Measurements from ENCODE around the gene RASSF7. TPM values are rescaled to one million over a fixed set of nuclear protein-coding genes. Genes with fewer than 3 reads are reported as not detected.

The RASSF7 gene
- total RNA-seq, 2 experiments from 2014 or later, result 8.3 to 9.9 TPM

DNA sequence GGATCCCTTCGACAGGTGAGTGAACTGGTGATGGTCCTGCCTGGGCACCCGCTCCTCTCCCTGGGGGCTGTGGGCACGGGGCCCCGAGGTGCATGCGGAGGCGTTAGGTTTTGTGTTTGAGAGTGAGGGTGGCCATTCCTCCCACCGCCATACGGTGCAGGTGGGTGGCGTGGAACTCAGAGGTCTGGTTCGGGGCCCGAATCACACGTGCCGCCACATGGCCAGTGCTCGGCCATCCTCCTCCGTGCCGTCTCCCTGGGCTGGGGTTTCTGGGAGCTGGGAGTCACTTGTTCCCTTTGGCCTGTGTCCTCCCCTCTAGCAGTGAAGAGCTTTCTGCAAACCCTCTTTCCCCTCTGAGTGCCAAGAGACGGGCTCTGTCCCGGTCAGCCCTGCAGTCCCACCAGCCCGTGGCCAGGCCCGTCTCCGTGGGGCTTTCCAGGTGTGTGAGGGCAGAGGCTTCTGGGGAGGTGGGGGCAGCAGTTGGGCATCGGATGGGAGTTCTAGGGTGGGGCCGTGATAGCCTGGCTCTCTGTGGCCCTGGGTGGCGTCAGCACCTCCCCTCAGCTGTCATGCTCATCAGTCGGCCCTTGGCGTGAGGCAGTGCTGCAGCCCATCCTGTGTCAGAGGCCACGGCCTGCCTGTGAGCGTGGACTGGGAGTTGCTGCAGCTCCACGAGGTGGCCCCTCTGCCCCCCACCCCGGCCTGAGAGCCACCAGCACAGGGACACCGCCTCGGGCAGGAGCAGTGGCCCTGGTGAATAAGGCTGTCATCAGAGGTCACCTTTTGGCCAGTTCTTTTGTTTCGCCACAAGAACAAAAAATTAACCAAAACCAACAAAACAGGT lies 44.7 kb downstream of the RASSF7 start:
- CTCF ChIA-PET, result interaction anchor here (0.6 kb wide), 1 partner anchor 73 kb away, joined by 3 read pairs; no protein-coding TSS in a partner anchor
- H3K27me3 Mint-ChIP-seq (ENCODE audit: low read depth), result no peaks in the 10 kb centered on the region

DNA sequence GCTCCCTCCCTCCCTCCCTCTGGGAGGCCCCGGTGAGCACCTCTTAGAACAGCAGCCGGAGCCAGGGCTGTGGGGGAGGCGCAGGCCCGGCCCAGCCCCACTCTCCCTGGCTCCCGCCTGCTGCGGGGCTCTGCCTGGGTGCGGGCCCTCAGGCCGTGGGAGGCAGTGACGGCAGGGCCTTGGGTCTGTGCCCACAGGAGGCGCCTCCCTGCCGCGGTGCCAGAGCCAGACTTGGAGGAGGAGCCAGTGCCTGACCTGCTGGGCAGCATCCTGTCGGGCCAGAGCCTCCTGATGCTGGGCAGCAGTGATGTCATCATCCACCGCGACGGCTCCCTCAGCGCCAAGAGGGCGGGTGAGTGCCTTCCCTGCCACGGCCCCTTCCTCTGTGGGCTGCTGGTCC lies 45.5 kb downstream of the RASSF7 start:
- intact Hi-C loops (cut with micrococcal nuclease), result no loop called here
- peaks cover 13% of the 10 kb centered on the region for H3K36me3 Mint-ChIP-seq (ENCODE audit: low read depth)
- CTCF ChIA-PET, result no interaction called here
- H3K9me3 Mint-ChIP-seq, result no peaks in the 10 kb centered on the region
- no peak overlapping the region for H3K4me3 Mint-ChIP-seq
- no peaks in the 10 kb centered on the region for H3K4me1 Mint-ChIP-seq (ENCODE audit: low read depth)
- H3K27me3 Mint-ChIP-seq (ENCODE audit: low read depth), result no peaks in the 10 kb centered on the region
- H3K27ac Mint-ChIP-seq, result no peak overlapping the region
- DNase-seq, result no peak

More for the DNA sequence above, 44.7 kb downstream of the RASSF7 start:
- Mint-ChIP-seq H3K36me3 (ENCODE audit: low read depth) (peaks cover 11% of the 10 kb centered on the region), H3K27ac (no peak overlapping the region), H3K4me1 (ENCODE audit: low read depth) (no peaks in the 10 kb centered on the region), H3K4me3 (no peak overlapping the region), H3K9me3 (no peaks in the 10 kb centered on the region)
- intact Hi-C loops (cut with micrococcal nuclease), result no loop called here
- no peak for DNase-seq

DNA sequence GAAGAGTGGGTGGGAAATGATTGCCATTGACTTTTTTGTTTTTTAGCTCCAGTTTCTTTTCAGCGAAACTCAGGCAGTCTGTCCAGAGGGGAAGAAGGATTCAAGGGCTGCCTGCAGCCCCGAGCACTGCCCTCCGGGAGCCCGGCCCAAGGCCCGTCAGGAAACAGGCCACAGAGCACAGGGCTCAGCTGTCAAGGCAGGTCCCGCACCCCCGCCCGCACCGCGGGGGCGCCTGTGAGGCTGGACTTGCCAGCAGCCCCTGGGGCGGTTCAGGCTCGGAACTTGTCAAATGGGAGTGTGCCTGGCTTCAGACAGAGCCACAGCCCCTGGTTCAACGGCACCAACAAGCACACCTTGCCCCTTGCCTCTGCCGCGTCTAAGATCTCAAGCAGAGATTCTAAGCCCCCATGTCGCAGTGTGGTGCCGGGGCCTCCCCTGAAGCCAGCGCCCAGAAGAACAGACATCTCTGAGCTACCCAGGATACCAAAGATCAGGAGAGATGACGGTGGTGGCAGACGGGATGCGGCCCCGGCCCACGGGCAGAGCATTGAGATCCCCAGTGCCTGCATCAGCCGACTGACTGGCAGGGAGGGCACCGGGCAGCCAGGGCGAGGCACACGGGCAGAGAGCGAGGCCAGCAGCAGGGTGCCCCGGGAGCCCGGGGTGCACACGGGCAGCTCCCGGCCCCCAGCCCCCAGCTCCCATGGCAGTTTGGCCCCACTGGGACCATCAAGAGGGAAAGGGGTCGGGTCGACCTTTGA lies 46.4 kb downstream of the RASSF7 start:
- intact Hi-C loops (cut with micrococcal nuclease), result no loop called here
- peak overlapping the region; percentile 70 for H3K27ac Mint-ChIP-seq
- DNase-seq, result no peak
- H3K9me3 Mint-ChIP-seq, result no peaks in the 10 kb centered on the region
- no peak overlapping the region for H3K4me3 Mint-ChIP-seq
- peaks cover 12% of the 10 kb centered on the region for H3K36me3 Mint-ChIP-seq (ENCODE audit: low read depth)
- no peaks in the 10 kb centered on the region for H3K27me3 Mint-ChIP-seq (ENCODE audit: low read depth)
- CTCF ChIA-PET, result interaction anchor here (1.1 kb wide), 1 partner anchor 67 kb away, joined by 3 read pairs; no protein-coding TSS in a partner anchor
- H3K4me1 Mint-ChIP-seq (ENCODE audit: low read depth), result no peaks in the 10 kb centered on the region

DNA sequence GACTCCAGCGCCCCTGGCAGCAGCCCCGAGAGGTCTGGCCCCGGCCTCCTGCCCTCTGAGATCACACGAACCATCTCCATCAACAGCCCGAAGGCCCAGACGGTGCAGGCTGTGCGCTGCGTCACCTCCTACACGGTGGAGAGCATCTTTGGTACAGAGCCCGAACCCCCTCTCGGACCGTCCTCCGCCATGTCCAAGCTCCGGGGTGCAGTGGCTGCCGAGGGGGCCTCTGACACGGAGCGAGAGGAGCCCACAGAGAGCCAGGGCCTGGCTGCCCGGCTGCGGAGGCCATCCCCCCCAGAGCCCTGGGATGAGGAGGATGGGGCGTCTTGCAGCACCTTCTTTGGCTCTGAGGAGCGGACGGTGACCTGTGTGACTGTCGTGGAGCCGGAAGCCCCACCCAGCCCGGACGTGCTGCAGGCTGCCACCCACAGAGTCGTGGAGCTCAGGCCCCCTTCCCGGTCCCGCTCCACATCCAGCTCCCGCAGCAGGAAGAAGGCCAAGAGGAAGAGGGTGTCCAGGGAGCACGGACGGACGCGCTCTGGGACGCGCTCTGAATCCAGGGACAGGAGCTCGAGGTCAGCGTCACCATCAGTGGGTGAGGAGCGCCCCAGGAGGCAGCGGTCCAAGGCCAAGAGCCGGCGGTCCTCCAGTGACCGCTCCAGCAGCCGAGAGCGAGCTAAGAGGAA lies 47.3 kb downstream of the RASSF7 start:
- DNase-seq, result no peak
- intact Hi-C loops (cut with micrococcal nuclease), result no loop called here
- CTCF ChIA-PET, result interaction anchor here (1.1 kb wide), 1 partner anchor 66 kb away, joined by 3 read pairs; no protein-coding TSS in a partner anchor
- Mint-ChIP-seq H3K27ac (no peak overlapping the region), H3K27me3 (ENCODE audit: low read depth) (no peaks in the 10 kb centered on the region), H3K4me3 (no peak overlapping the region), H3K4me1 (ENCODE audit: low read depth) (peaks cover 2% of the 10 kb centered on the region), H3K9me3 (no peaks in the 10 kb centered on the region), H3K36me3 (ENCODE audit: low read depth) (peaks cover 13% of the 10 kb centered on the region)

DNA sequence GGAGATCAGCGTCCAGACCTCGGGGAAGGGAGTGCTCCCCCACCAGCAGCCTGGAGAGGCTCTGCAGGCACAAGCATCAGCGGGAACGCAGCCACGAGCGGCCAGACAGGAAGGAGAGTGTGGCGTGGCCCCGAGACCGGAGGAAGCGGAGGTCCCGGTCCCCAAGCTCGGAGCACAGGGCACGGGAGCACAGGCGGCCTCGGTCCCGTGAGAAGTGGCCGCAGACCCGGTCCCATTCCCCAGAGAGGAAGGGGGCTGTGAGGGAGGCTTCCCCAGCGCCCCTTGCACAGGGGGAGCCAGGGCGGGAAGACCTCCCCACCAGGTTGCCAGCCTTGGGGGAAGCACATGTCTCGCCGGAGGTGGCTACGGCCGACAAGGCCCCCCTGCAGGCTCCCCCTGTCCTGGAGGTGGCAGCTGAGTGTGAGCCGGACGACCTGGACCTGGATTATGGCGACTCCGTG lies 48.1 kb downstream of the RASSF7 start:
- no peak overlapping the region for H3K27ac Mint-ChIP-seq
- peaks cover 4% of the 10 kb centered on the region for H3K4me1 Mint-ChIP-seq (ENCODE audit: low read depth)
- H3K36me3 Mint-ChIP-seq (ENCODE audit: low read depth), result peaks cover 15% of the 10 kb centered on the region
- H3K9me3 Mint-ChIP-seq, result no peaks in the 10 kb centered on the region
- DNase-seq, result no peak
- CTCF ChIA-PET, result no interaction called here
- intact Hi-C loops (cut with micrococcal nuclease), result no loop called here
- no peak overlapping the region for H3K4me3 Mint-ChIP-seq
- H3K27me3 Mint-ChIP-seq (ENCODE audit: low read depth), result no peaks in the 10 kb centered on the region

DNA sequence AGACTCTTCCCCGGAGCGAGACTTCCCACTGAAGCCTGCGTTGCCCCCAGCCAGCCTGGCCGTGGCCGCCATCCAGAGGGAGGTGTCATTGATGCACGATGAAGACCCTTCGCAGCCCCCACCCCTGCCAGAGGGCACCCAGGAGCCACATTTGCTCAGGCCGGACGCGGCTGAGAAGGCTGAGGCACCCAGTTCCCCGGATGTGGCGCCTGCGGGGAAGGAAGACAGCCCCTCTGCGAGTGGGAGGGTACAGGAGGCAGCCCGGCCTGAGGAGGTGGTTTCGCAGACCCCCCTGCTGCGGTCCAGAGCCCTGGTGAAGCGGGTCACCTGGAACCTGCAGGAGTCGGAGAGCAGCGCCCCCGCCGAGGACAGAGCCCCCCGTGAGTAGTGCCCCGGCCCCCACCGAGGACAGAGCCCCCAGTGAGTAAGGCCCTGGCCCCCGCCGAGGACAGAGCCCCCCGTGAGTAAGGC lies 48.6 kb downstream of the RASSF7 start:
- peaks cover 20% of the 10 kb centered on the region for H3K36me3 Mint-ChIP-seq (ENCODE audit: low read depth)
- no peaks in the 10 kb centered on the region for H3K27me3 Mint-ChIP-seq (ENCODE audit: low read depth)
- no peak overlapping the region for H3K27ac Mint-ChIP-seq
- intact Hi-C loops (cut with micrococcal nuclease), result no loop called here
- CTCF ChIA-PET, result no interaction called here
- peaks cover 10% of the 10 kb centered on the region for H3K4me1 Mint-ChIP-seq (ENCODE audit: low read depth)
- H3K4me3 Mint-ChIP-seq, result no peak overlapping the region
- H3K9me3 Mint-ChIP-seq, result no peaks in the 10 kb centered on the region
- no peak for DNase-seq

DNA sequence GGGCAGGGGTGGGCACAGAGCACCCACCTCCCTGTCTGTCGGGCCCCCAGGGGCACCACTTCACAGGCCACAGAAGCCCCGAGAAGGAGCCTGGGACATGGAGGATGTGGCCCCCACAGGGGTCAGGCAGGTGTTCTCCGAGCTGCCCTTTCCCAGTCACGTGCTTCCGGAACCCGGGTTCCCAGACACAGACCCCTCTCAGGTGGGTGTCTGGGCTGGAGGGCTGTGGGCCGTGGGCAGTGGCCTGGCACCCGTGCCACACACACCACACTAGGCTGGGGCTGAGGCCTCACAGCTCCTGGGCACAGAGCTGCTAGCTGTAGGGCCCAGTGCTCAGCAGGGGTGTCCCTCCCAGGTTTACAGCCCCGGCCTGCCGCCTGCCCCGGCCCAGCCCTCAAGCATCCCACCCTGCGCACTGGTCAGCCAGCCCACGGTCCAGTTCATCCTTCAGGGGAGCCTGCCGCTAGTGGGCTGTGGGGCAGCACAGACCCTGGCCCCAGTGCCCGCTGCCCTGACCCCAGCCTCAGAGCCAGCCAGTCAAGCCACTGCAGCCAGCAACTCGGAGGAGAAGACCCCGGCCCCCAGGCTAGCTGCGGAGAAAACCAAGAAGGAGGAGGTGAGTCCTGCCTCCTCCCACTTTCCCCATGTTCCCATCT lies 49.5 kb downstream of the RASSF7 start:
- H3K27ac Mint-ChIP-seq, result no peak overlapping the region
- peaks cover 22% of the 10 kb centered on the region for H3K36me3 Mint-ChIP-seq (ENCODE audit: low read depth)
- CTCF ChIA-PET, result no interaction called here
- H3K9me3 Mint-ChIP-seq, result no peaks in the 10 kb centered on the region
- H3K27me3 Mint-ChIP-seq (ENCODE audit: low read depth), result no peaks in the 10 kb centered on the region
- intact Hi-C loops (cut with micrococcal nuclease), result no loop called here
- no peak for DNase-seq
- H3K4me1 Mint-ChIP-seq (ENCODE audit: low read depth), result peaks cover 13% of the 10 kb centered on the region
- H3K4me3 Mint-ChIP-seq, result no peak overlapping the region

DNA sequence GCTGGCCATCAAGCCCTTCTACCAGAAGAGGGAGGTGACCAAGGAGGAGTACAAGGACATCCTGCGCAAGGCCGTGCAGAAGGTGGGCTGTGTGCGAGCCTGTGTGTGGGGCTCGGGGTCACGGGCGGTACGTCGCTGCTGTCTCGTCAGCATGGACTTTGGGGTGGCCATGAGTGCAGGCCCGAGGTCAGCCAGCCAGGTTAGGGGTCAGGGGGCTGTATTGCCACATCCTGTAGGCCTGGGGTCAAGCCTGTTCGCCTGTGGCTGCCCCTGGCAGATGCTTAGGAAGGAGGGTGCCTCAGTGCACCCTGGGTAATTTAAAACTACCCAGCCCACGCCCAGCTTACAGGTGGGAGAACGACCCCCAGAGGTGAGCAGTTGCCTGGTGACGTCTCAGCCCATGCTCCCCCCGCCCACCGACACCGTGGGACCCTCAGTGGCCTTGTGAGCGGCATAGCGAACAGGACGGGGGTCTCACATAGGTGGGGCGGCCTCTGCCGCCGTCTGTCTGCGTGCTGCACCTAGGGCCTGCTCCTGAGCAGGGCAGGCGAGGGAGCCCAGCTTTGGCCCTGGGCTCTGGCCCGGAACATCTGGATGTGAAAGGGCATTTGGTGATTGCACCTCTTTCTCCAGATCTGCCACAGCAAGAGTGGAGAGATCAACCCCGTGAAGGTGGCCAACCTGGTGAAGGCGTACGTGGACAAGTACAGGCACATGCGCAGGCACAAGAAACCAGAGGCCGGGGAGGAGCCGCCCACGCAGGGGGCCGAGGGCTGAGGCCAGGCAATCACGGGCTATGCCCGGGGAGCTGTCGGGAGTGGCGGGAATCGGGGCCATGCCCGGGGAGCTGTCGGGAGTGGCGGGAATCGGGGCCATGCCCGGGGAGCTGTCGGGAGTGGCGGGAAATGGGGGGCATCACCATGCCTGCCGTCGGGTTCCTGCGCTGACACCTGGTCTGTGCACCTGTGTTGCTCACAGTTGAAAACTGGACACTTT lies 50.5 kb downstream of the RASSF7 start:
- H3K4me1 Mint-ChIP-seq (ENCODE audit: low read depth), result peaks cover 15% of the 10 kb centered on the region
- intact Hi-C loops (cut with micrococcal nuclease), result no loop called here
- H3K27me3 Mint-ChIP-seq (ENCODE audit: low read depth), result no peaks in the 10 kb centered on the region
- peaks cover 25% of the 10 kb centered on the region for H3K36me3 Mint-ChIP-seq (ENCODE audit: low read depth)
- H3K9me3 Mint-ChIP-seq, result no peaks in the 10 kb centered on the region
- CTCF ChIA-PET, result no interaction called here
- peak overlapping the region; percentile 41 for H3K27ac Mint-ChIP-seq
- no peak for DNase-seq
- no peak overlapping the region for H3K4me3 Mint-ChIP-seq

DNA sequence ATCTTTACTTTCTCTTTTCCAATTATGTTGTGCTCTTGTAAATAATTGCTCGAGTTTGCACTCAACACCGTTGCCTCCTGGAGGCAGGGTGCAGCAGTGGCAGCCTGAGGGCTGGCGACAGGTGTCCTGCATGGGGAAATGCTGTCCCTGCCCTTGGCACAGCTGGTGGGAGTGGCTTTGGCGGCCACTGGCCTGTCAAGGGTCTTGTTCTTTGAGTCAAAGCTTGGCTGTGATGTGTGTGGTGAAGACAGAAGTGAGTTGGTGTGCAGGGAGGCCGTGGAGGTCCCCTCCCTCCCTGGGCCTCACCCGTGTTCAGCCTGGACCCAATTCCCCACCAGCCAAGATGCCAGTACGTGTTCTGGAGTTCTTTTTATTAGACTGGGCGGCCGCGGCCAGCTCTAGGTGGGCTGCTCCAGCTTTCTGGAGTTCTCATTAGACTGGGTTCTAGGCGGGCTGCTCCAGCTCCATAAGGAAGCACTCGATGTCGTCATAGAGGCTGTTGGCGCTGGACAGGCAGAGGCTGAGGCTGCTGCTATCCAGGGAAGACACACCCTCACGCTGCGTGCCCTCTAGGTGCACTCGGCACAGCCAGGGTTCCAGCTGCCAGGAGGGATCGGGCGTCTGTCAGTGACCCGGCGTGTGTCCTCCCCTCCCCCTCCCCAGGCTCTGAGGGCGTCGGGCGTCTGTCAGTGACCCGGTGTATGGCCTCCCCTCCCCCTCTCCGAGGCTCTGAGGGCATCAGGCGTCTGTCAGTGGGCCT lies 51.6 kb downstream of the RASSF7 start:
- intact Hi-C loops (cut with micrococcal nuclease), result loop anchor here (1.0 to 2.0 kb wide), 3 partner anchors 24 to 76 kb away; partner anchors contain the start of genes LMNTD2, LRRC56 and RASSF7
- Mint-ChIP-seq H3K27ac (peak overlapping the region; percentile 65), H3K27me3 (ENCODE audit: low read depth) (no peaks in the 10 kb centered on the region), H3K4me3 (no peak overlapping the region), H3K4me1 (ENCODE audit: low read depth) (peaks cover 15% of the 10 kb centered on the region), H3K36me3 (ENCODE audit: low read depth) (peaks cover 23% of the 10 kb centered on the region), H3K9me3 (no peaks in the 10 kb centered on the region)
- no peak for DNase-seq
- CTCF ChIA-PET, result interaction anchor here (0.5 to 1.4 kb wide), 2 partner anchors 61 to 111 kb away, joined by 4 read pairs; no protein-coding TSS in a partner anchor

DNA sequence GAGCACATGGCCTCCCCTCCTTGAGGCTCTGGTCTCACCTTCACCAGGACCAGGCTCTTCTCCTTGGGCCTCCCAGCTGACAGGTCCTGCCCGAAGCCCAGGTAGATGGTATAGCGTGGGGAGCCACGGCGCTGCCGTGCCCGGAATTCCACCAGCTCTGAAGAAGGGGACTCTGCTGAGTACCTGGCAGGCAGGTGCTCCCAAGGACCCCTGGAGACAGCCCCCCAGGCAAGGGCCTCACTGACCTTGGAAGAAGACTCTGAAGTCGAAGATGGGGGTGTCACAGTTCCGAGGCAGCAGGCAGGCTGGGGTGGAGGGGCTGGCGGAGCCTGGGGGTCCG lies 52.2 kb downstream of the RASSF7 start:
- no peak for DNase-seq
- H3K27ac Mint-ChIP-seq, result peak overlapping the region; percentile 41
- no peaks in the 10 kb centered on the region for H3K9me3 Mint-ChIP-seq
- H3K36me3 Mint-ChIP-seq (ENCODE audit: low read depth), result peaks cover 22% of the 10 kb centered on the region
- CTCF ChIA-PET, result interaction anchor here (1.4 kb wide), 1 partner anchor 110 kb away, joined by 4 read pairs; no protein-coding TSS in a partner anchor
- peaks cover 15% of the 10 kb centered on the region for H3K4me1 Mint-ChIP-seq (ENCODE audit: low read depth)
- no peaks in the 10 kb centered on the region for H3K27me3 Mint-ChIP-seq (ENCODE audit: low read depth)
- intact Hi-C loops (cut with micrococcal nuclease), result loop anchor here (1.0 to 2.0 kb wide), 3 partner anchors 25 to 76 kb away; partner anchors contain the start of genes LMNTD2, LRRC56 and RASSF7
- H3K4me3 Mint-ChIP-seq, result no peak overlapping the region
